GM18861 (cell line): ENCODE data around the gene BIN1.

Experiments used
- ATAC-seq: cut with Tn5 transposase; IDR thresholded peaks from one replicate; pipeline ENCODE4 v1.9.1; 2021; ENCODE audit not compliant: unreplicated experiment

BIN1 gene

DNA sequence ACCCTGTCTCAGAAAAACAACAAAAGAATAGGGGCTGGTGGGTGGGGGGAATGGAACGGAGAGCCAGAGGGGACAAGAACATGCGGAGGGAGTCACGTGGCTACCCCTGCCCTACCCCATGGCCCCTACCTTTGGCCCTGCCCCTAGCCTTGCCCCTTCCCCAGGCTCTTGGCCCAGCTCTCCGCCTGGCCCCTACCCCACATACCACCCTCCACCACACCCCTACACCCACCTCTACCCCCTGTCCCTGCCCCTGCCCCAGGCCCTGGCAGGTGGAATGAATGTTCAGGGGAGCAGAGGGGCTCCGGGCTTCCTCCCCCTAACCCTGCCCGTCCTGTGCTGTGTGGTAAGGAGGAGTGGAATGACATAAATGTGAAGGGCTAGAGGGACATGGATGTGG lies 15.1 kb downstream of the BIN1 start:
- ATAC-seq: no peak

DNA sequence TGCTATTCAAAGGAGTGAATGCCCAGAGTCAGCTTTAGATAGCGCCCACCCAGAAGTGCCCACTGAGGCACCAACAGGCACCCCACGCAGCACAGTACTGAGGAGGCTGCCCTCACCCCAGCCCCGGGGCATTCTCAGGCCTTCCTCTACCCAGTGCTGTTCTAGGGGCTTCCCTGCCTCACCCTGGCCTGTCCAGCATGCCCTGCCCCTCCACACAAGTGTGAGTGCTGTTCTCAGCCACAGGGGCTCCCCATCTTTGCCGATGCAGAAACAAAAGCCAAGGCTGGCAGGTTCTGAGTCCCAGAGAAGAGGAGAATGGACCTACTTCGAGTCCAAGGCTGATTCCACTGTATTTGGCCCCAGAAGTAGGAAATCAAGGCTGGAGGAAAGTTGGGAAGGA lies 15.8 kb downstream of the BIN1 start:
- no peak for ATAC-seq

DNA sequence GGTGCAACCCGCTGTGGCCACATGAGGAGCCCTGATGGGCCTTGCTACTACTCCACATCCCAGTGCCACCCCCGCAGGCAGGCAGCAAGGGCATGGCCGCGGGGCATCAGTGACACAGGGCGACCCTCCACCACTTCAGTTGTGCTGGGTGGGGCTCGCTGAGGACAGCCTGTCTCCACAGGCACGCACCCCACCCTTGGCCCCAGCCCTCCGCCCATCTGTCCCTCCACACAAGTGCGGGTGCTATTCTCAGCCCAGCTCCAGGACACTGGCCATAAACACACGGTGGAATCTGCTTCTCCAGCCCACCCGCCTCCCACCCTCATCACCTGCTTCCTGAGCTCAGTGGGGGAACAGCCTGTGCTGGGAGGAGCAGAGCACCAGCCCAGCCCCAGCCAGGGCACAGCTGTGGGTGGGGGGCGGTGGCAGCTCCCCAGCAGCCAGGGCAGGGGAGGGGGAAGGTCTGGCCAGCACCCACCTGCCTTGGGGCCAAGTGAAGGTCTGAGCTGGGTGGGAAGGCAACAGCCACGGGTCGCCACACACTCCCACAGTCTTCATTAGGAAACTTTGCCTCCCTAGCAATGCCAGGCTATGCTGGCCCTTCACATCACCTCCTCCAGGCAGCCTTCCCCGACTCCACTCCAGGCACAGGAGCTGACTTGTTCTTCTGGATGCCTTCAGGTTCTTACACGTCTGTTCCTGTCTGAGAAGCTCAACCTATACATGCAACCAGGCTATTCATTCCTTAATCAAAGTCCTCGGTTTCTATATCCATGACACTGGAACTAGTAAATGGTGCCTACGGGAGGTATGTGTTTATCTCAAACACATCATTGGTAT lies 16.5 kb downstream of the BIN1 start:
- ATAC-seq: no peak

GRCh38 chr2:127089478-127090235 lies 17.3 kb downstream of the BIN1 start:
- no peak for ATAC-seq

DNA sequence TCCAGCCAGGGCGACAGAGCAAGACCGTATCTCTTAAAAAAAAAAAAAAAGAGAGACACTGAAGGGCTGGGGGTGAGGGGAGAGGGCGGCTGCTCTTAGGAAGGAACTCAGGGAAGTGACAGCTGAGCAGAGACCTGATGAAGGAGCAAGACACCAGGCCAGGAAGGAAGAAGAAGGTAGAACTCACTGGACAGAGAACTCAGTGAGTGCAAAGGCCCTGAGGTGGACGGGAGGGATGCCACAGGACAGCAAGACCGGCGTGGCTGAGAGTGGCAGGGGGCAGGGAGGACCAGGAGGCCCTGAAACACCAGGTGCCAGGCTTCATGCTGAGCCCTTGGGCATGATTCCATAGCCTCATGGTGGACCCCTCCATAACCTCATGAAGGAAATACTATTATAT lies 18.2 kb downstream of the BIN1 start:
- ATAC-seq: no peak

DNA sequence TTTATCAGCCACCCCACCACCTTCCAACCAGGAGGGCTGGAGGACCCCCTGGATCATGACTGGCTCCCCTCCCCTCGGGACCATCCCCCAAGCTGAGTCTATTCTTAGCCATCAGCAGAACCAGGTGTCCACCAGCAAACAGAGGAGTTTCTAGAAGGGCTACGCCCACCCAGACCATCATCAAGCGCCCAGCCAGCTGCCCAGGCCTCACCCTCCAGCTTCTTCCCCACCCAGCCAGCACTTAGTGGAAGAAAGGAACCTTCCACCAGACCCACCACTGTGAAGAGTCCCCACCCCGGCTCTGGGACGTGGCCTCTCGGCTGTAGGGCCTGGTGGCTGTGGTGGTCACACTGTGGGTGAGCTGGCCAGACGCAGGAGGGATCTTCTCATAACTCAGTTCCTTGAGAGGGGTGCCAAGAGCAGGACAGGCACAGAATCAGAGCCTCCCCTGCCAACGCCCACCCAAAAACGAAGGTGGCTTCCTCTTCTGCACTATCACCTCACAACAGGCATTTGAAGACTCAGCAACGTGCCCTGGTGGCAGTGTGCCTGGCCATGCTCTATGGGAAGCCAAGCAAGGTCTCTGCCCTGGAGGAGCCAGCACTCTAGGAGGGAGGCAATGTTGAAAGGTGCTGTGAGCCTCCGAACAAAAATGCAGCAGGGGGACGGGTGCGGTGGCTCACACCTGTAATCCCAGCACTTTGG lies 19.0 kb downstream of the BIN1 start:
- ATAC-seq: no peak

GRCh38 chr2:127086990-127087790 lies 19.8 kb downstream of the BIN1 start:
- ATAC-seq: peak; percentile 77

- no peak for ATAC-seq
These were observed 21.7 kb downstream of the BIN1 start for GRCh38 chr2:127085317-127085681.

GRCh38 chr2:127084611-127085316 lies 22.2 kb downstream of the BIN1 start:
- ATAC-seq: no peak

- no peak for ATAC-seq
These were observed 23.0 kb downstream of the BIN1 start for GRCh38 chr2:127083819-127084503.

GRCh38 chr2:127082974-127083373 lies 24.0 kb downstream of the BIN1 start:
- ATAC-seq: no peak

DNA sequence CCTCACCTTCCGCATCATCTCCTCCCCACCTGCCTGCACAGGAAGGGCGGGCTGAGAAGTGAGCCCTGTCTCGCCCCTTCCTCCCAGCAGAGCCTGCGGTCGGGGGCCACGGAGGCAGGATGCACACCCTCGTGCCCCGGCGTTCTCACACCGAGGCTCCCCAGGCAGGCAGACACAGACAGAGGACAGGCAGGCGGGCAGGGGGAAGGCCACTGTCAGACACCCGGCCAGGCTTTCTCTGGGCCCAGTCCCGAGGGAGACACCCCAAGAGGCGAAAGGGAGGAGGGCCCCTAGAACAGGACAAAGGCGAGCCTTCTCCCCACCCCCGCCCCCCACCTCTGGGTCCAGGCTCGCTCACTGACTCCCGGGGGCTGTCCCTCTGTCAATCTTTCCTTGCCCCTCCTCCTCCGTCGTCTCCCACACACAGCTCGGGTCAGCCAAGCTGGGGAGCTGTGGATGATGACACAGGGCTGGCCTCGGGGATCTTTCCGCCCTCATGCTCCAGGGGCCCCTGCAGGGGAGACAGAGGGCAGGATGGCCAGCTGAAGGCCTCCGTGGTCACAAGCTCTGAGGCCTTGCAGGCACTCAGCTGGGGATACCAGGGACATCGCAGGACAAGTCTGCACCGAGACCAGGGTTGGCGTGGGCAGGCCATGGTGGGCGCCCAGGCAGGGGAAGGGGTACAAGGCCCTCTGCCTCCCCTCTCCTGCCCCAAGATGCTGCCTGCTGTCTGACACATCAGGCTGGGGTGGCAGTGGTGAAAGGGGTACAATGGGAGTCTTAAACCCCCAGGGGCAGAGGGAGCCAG lies 24.9 kb downstream of the BIN1 start:
- peak; percentile 57 for ATAC-seq

DNA sequence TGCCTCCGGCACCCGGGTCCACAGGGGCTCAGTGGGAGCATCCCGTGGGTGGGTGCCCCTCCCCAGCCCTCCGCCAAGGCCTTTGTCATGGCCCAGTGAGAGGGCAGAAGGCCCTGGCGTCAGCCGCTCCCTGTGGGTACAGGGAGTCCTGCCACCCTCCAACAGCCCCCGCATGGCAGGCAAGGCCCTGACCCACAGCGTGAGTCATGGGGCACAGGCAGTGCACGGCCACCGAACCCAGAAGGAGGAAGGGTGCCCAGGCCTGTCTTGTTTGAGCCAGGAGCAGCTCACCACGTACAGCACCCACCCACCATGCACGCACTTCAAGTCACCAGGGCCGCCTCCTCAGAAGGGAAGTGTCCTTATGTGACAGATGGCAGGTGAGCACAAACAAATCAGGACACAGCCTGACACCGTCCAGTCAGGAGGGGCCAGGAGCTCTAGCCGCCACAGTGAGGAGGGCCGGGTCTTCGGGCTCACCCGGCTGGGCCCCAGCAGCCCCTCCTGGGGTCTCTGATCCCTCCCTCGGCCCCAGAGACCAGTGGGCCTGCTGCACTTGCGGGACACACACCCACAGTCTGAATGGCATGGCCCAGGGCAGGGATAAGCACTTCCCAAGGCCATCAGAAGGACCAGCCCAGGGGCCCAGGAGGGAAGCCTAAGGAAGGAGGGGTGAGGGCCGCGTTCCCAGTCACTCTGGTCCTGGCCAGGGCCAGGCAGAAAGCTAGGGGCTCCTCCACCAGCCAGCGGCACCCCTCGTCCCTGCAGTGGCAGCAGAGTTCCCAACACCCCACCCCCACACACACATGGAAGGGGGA lies 25.8 kb downstream of the BIN1 start:
- peak; percentile 32 for ATAC-seq

GRCh38 chr2:127080226-127080937 lies 26.6 kb downstream of the BIN1 start:
- no peak for ATAC-seq

- ATAC-seq: no peak
These were observed 27.5 kb downstream of the BIN1 start for GRCh38 chr2:127079358-127079920.

- no peak for ATAC-seq
These were observed 28.2 kb downstream of the BIN1 start for GRCh38 chr2:127078666-127079270.

GRCh38 chr2:127078028-127078427 lies 28.9 kb downstream of the BIN1 start:
- ATAC-seq: no peak
